Measurements from ENCODE around the gene RGS6.

GRCh38 chr14:72097173-72097783 is 165.0 kb downstream of the RGS6 start:
- no peak for TF ChIP-seq CTCF (conservative IDR thresholded peaks at IDR 0.05; ENCODE audit: low read depth, low read length)
- no peak for TF ChIP-seq EZH2phosphoT487 (IDR thresholded peaks at IDR 0.05; ENCODE audit: borderline replicate concordance, low read length)
